Neural cell (in vitro differentiated cells): ENCODE results near the gene PCDH15. TPM values are rescaled to one million over a fixed set of nuclear protein-coding genes. Genes with fewer than 3 reads are reported as not detected.

Source experiments
- H2AFZ ChIP-seq: fragments of 200-600, 300-800 bp; sonication (generic), shearing (Covaris generic); 2 replicates; pipeline ENCODE4 v1.6.0; 2014; ENCODE audit warnings: low read depth, mild to moderate bottlenecking, antibody characterized with exemption, low read length, moderate library complexity
- H3F3A ChIP-seq: fragments of 200-600 bp; shearing (Covaris generic); 2 replicates; pipeline ENCODE4 v1.6.1; 2016; ENCODE audit warnings: mild to moderate bottlenecking, moderate library complexity, mixed read lengths, antibody characterized with exemption, low read length; ENCODE audit not compliant: insufficient read depth, poor library complexity, severe bottlenecking
- H3K27ac ChIP-seq: fragments of 200-600, 300-800 bp; sonication (generic), shearing (Covaris generic); 2 replicates; pipeline ENCODE4 v1.5.1; 2014; ENCODE audit warnings: mild to moderate bottlenecking, low read length, moderate library complexity
- H3K27me3 ChIP-seq: fragments of 300-800, 200-600 bp; sonication (generic), shearing (Covaris generic); 2 replicates; pipeline ENCODE4 v1.6.0; 2014; ENCODE audit warnings: mild to moderate bottlenecking, low read depth, low read length, moderate library complexity; ENCODE audit not compliant: insufficient read depth
- H3K36me3 ChIP-seq: fragments of 300-800, 200-600 bp; sonication (generic), shearing (Covaris generic); 2 replicates; pipeline ENCODE4 v1.5.1; 2014; ENCODE audit warnings: mild to moderate bottlenecking, antibody characterized with exemption, low read length, moderate library complexity; ENCODE audit not compliant: insufficient read depth
- H3K4me2 ChIP-seq: fragments of 300-800, 200-600 bp; sonication (generic), shearing (Covaris generic); 2 replicates; pipeline ENCODE4 v1.6.0; 2014; ENCODE audit warnings: mild to moderate bottlenecking, low read length
- H3K4me3 ChIP-seq: fragments of 300-800, 200-600 bp; sonication (generic), shearing (Covaris generic); 2 replicates; pipeline ENCODE4 v1.5.1; 2014; ENCODE audit warnings: mild to moderate bottlenecking, low read length, moderate library complexity
- H3K79me2 ChIP-seq: fragments of 200-600 bp; shearing (Covaris generic); replicated peaks from 2 replicates; pipeline ENCODE4 v1.6.0; 2014; ENCODE audit warnings: mild to moderate bottlenecking, low read length, moderate library complexity; ENCODE audit not compliant: insufficient read depth
- H3K9ac ChIP-seq: fragments of 300-800, 200-600 bp; sonication (generic), shearing (Covaris generic); 2 replicates; pipeline ENCODE4 v1.6.1; 2016; ENCODE audit warnings: mild to moderate bottlenecking, low read length, mixed read lengths
- H3K9me2 ChIP-seq: fragments of 200-600 bp; shearing (Covaris generic); 2 replicates; pipeline ENCODE4 v1.6.1; 2016; ENCODE audit warnings: mild to moderate bottlenecking, low read length, mixed read lengths; ENCODE audit not compliant: insufficient read depth
- H3K9me3 ChIP-seq: fragments of 200-600, 300-800 bp; sonication (generic), shearing (Covaris generic); 2 replicates; pipeline ENCODE4 v1.6.1; 2016; ENCODE audit warnings: mild to moderate bottlenecking, mixed run types, low read length, moderate library complexity, mixed read lengths
- H4K20me1 ChIP-seq: fragments of 200-600 bp; shearing (Covaris generic); 2 replicates; pipeline ENCODE4 v1.6.1; 2016; ENCODE audit warnings: mild to moderate bottlenecking, mixed run types; ENCODE audit not compliant: insufficient read depth
- CTCF ChIP-seq: fragments of 450-650 bp; IDR thresholded peaks from 2 replicates; pipeline ENCODE4 v1.5.1; 2014; ENCODE audit warnings: antibody characterized with exemption, mild to moderate bottlenecking, moderate library complexity; ENCODE audit not compliant: poor library complexity, severe bottlenecking
- EP300 ChIP-seq: fragments of 450-650 bp; conservative IDR thresholded peaks from 2 replicates; pipeline ENCODE4 v1.6.1; 2014; ENCODE audit warnings: antibody characterized with exemption, mild to moderate bottlenecking, moderate library complexity; ENCODE audit not compliant: poor library complexity, severe bottlenecking
- EZH2 ChIP-seq: fragments of 200-600, 300-800 bp; shearing (Covaris generic), sonication (generic); IDR thresholded peaks from 2 replicates; pipeline ENCODE4 v1.6.1; 2014; ENCODE audit warnings: antibody characterized with exemption, low read length, borderline replicate concordance, mild to moderate bottlenecking; ENCODE audit not compliant: insufficient read depth, poor library complexity, severe bottlenecking
- MXI1 ChIP-seq: fragments of 450-650 bp; conservative IDR thresholded peaks from 2 replicates; pipeline ENCODE4 v1.6.1; 2014; ENCODE audit warnings: antibody characterized with exemption, mild to moderate bottlenecking; ENCODE audit not compliant: poor library complexity, severe bottlenecking
- POLR2AphosphoS5 ChIP-seq: IDR thresholded peaks from 2 replicates; pipeline ENCODE4 v1.6.1; 2012
- RAD21 ChIP-seq: fragments of 450-650 bp; conservative IDR thresholded peaks from 2 replicates; pipeline ENCODE4 v1.6.1; 2014; ENCODE audit warnings: antibody characterized with exemption, mild to moderate bottlenecking, moderate library complexity
- SMC3 ChIP-seq: fragments of 450-650 bp; conservative IDR thresholded peaks from 2 replicates; pipeline ENCODE4 v1.6.1; 2014; ENCODE audit warnings: antibody characterized with exemption, mild to moderate bottlenecking, moderate library complexity; ENCODE audit not compliant: poor library complexity
- TAF1 ChIP-seq: IDR thresholded peaks from 2 replicates; pipeline ENCODE4 v1.6.1; 2012; ENCODE audit warnings: low read depth
- polyA plus RNA-seq: library from polyadenylated mRNA; depleted of rRNA; stranded (reverse); fragments of >200 nt; gene quantifications from 2 replicates; pipeline ENCODE4 v1.2.3, GENCODE V29; 2014
- TF ChIP-seq, protein P1 (sequence below): IDR thresholded peaks from 2 replicates; pipeline ENCODE4 v1.6.1; 2012; ENCODE audit warnings: borderline replicate concordance

The PCDH15 gene
- polyA plus RNA-seq, 1 donor from 2014 or later: 1.2 TPM

DNA sequence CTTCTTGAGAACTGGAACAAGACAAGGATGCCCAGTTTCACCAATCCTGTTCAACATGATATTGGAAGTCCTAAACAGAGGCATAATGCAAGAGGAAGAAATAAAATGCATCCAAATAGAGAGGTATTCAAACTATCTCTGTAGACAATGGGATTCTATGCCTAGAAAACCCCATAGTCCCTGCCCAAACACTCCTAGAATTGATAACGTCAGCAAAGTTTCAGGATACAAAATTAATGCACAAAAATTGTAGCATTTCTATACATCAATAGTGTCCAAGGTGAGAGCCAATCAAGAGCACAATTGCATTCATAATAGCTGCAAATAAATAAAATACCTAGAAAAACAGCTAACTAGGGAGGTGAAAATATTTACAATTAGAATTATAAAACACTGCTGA, 72.5 kb downstream of the PCDH15 start:
- Histone ChIP-seq H4K20me1 (no peaks in the 10 kb centered on the region), H3F3A (no peaks in the 10 kb centered on the region), H3K9me3 (no peaks in the 10 kb centered on the region), H3K4me3 (no peak overlapping the region), H3K27ac (no peak overlapping the region), H3K9ac (no peak overlapping the region), H3K4me2 (no peak overlapping the region), H3K9me2 (no peaks in the 10 kb centered on the region), H3K27me3 (no peaks in the 10 kb centered on the region), H2AFZ (no peak overlapping the region), H3K79me2 (no peaks in the 10 kb centered on the region), H3K36me3 (no peaks in the 10 kb centered on the region)
- TF ChIP-seq MXI1: no peak
- no peak for TF ChIP-seq CTCF
- TF ChIP-seq POLR2AphosphoS5: no peak
- TF ChIP-seq EZH2: no peak
- no peak for TF ChIP-seq RAD21
- no peak for TF ChIP-seq EP300
- no peak for TF ChIP-seq SMC3
- TF ChIP-seq, protein P1, sequence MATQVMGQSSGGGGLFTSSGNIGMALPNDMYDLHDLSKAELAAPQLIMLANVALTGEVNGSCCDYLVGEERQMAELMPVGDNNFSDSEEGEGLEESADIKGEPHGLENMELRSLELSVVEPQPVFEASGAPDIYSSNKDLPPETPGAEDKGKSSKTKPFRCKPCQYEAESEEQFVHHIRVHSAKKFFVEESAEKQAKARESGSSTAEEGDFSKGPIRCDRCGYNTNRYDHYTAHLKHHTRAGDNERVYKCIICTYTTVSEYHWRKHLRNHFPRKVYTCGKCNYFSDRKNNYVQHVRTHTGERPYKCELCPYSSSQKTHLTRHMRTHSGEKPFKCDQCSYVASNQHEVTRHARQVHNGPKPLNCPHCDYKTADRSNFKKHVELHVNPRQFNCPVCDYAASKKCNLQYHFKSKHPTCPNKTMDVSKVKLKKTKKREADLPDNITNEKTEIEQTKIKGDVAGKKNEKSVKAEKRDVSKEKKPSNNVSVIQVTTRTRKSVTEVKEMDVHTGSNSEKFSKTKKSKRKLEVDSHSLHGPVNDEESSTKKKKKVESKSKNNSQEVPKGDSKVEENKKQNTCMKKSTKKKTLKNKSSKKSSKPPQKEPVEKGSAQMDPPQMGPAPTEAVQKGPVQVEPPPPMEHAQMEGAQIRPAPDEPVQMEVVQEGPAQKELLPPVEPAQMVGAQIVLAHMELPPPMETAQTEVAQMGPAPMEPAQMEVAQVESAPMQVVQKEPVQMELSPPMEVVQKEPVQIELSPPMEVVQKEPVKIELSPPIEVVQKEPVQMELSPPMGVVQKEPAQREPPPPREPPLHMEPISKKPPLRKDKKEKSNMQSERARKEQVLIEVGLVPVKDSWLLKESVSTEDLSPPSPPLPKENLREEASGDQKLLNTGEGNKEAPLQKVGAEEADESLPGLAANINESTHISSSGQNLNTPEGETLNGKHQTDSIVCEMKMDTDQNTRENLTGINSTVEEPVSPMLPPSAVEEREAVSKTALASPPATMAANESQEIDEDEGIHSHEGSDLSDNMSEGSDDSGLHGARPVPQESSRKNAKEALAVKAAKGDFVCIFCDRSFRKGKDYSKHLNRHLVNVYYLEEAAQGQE: no peak
- TF ChIP-seq TAF1: no peak

DNA sequence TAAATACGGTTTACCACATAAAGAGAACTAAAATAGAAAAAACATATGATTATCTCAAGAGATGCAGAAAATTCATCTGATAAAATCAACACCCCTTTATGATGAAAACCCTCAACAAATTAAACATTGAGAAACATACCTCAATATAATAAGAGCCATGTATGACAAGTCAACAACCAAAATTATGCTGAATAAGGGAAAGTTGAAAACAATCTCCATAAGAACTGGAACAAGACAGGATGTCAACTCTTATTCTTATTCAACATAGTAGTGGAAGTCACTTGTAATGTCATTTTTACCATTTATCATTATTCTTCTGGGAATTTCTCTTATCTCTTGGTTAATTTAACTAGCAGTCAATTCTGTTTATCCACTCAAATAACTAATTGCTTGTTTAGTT, 79.0 kb downstream of the PCDH15 start:
- Histone ChIP-seq H3K4me3 (no peak overlapping the region), H3K9me3 (no peaks in the 10 kb centered on the region), H3K36me3 (no peaks in the 10 kb centered on the region), H3K79me2 (no peaks in the 10 kb centered on the region), H3K4me2 (no peak overlapping the region), H3F3A (no peaks in the 10 kb centered on the region), H3K27ac (no peak overlapping the region), H3K27me3 (no peaks in the 10 kb centered on the region), H3K9ac (no peak overlapping the region), H4K20me1 (no peaks in the 10 kb centered on the region), H2AFZ (no peak overlapping the region), H3K9me2 (no peaks in the 10 kb centered on the region)
- TF ChIP-seq MXI1 (no peak), TAF1 (no peak), POLR2AphosphoS5 (no peak), EZH2 (no peak), RAD21 (no peak), EP300 (no peak), SMC3 (no peak), CTCF (no peak)
- TF ChIP-seq, protein P1: no peak
